Tibial nerve (tissue), 4 donors: ENCODE results near the gene SHANK2.

Experiments
- CTCF ChIP-seq, 5 experiments: fragments of 200-600 bp in 3 of 5; fragments of 450-650 bp in 2 of 5; sonication (generic) in 3 of 5; IDR thresholded peaks; one replicate each; pipeline ENCODE4 v1.5.1; 2016 to 2019; ENCODE audit warnings: antibody characterized with exemption in 5 of 5, mild to moderate bottlenecking in 3 of 5, moderate library complexity in 2 of 5
- EP300 ChIP-seq, 2 donors: sonication (generic); formaldehyde crosslinking; IDR thresholded peaks; one replicate each; pipeline ENCODE4 v1.6.1; 2017; ENCODE audit warnings: antibody characterized with exemption in 2 of 2, mild to moderate bottlenecking in 1 of 2
- POLR2A ChIP-seq, 2 donors: fragments of 450-650 bp; IDR thresholded peaks; one replicate each; pipeline ENCODE4 v1.6.1; 2017; ENCODE audit warnings: antibody characterized with exemption in 2 of 2, mild to moderate bottlenecking in 2 of 2, moderate library complexity in 2 of 2

- TF ChIP-seq CTCF (IDR thresholded peaks at IDR 0.05), result no peak
- no peak for TF ChIP-seq POLR2A (IDR thresholded peaks at IDR 0.05)
- no peak for TF ChIP-seq EP300 (IDR thresholded peaks at IDR 0.05)
Measured at GRCh38 chr11:71255800-71256479, 3.6 kb upstream of the SHANK2 start.
